Measurements from ENCODE around the gene NR0B2. TPM values are rescaled to one million over a fixed set of nuclear protein-coding genes. Genes with fewer than 3 reads are reported as not detected.

Gene NR0B2
- polyA plus RNA-seq, 1 donor from 2014 or later: not detected

GRCh38 chr1:26946270-26946669, 32.5 kb upstream of the NR0B2 start:
- H3K4me3 ChIP-seq (ENCODE audit: low read length): no peak overlapping the region
- no peaks in the 10 kb centered on the region for H4K20me1 ChIP-seq (ENCODE audit: insufficient read depth)
- H3K9me3 ChIP-seq (ENCODE audit: low read length): no peaks in the 10 kb centered on the region
- H3F3A ChIP-seq (ENCODE audit: insufficient read depth, low read length, poor library complexity, severe bottlenecking): no peaks in the 10 kb centered on the region
- H3K36me3 ChIP-seq (ENCODE audit: insufficient read depth, low read length): no peaks in the 10 kb centered on the region
- no peak overlapping the region for H3K4me2 ChIP-seq (ENCODE audit: low read length)
- no peak overlapping the region for H3K27ac ChIP-seq (ENCODE audit: low read length)
- no peak overlapping the region for H2AFZ ChIP-seq (ENCODE audit: low read depth, low read length)
- no peak for TF ChIP-seq CTCF (IDR thresholded peaks at IDR 0.05; ENCODE audit: poor library complexity, severe bottlenecking)
- no peak for TF ChIP-seq EP300 (conservative IDR thresholded peaks at IDR 0.05; ENCODE audit: poor library complexity, severe bottlenecking)
- no peak for TF ChIP-seq RAD21 (conservative IDR thresholded peaks at IDR 0.05)
- no peak for TF ChIP-seq REST (IDR thresholded peaks at IDR 0.05; ENCODE audit: borderline replicate concordance)
- TF ChIP-seq EZH2 (IDR thresholded peaks at IDR 0.05; ENCODE audit: borderline replicate concordance, insufficient read depth, low read length, poor library complexity, severe bottlenecking): no peak
- TF ChIP-seq MXI1 (conservative IDR thresholded peaks at IDR 0.05; ENCODE audit: poor library complexity, severe bottlenecking): no peak
- no peak for TF ChIP-seq POLR2AphosphoS5 (IDR thresholded peaks at IDR 0.05)
- TF ChIP-seq TAF1 (IDR thresholded peaks at IDR 0.05; ENCODE audit: low read depth): no peak
- no peak for TF ChIP-seq SMC3 (conservative IDR thresholded peaks at IDR 0.05; ENCODE audit: poor library complexity)
- no peaks in the 10 kb centered on the region for H3K27me3 ChIP-seq (ENCODE audit: insufficient read depth, low read depth, low read length)
- H3K9ac ChIP-seq (ENCODE audit: low read length): no peak overlapping the region
- H3K79me2 ChIP-seq (replicated peaks; ENCODE audit: insufficient read depth, low read length): no peaks in the 10 kb centered on the region
- H3K9me2 ChIP-seq (ENCODE audit: insufficient read depth, low read length): no peaks in the 10 kb centered on the region

DNA sequence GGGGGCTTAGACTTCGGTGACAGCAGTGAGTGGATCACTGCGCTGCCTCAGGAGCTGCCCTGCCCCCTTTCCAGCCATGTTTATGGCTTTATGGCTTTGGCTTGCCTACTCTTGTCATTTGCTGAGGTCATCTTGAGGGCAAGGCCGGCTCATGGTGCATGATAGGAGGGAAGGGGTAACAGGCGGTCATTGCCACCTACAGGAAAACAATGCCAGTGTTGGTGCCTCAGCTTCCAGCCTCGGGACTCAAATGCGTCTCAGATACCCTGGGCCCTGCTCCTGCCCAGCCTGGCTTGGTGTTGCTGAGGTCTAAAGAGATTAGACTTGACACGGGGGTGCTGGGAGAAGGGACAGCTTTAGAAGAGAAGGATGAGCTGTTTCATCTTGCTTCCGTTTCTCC, 32.0 kb upstream of the NR0B2 start:
- H3K9ac ChIP-seq (ENCODE audit: low read length): no peak overlapping the region
- H2AFZ ChIP-seq (ENCODE audit: low read depth, low read length): no peak overlapping the region
- H3K4me2 ChIP-seq (ENCODE audit: low read length): no peak overlapping the region
- TF ChIP-seq RAD21 (conservative IDR thresholded peaks at IDR 0.05): no peak
- no peaks in the 10 kb centered on the region for H4K20me1 ChIP-seq (ENCODE audit: insufficient read depth)
- no peak overlapping the region for H3K27ac ChIP-seq (ENCODE audit: low read length)
- no peaks in the 10 kb centered on the region for H3K9me2 ChIP-seq (ENCODE audit: insufficient read depth, low read length)
- no peaks in the 10 kb centered on the region for H3K9me3 ChIP-seq (ENCODE audit: low read length)
- no peaks in the 10 kb centered on the region for H3K36me3 ChIP-seq (ENCODE audit: insufficient read depth, low read length)
- H3K79me2 ChIP-seq (replicated peaks; ENCODE audit: insufficient read depth, low read length): no peaks in the 10 kb centered on the region
- H3K27me3 ChIP-seq (ENCODE audit: insufficient read depth, low read depth, low read length): no peaks in the 10 kb centered on the region
- no peaks in the 10 kb centered on the region for H3F3A ChIP-seq (ENCODE audit: insufficient read depth, low read length, poor library complexity, severe bottlenecking)
- no peak overlapping the region for H3K4me3 ChIP-seq (ENCODE audit: low read length)

GRCh38 chr1:26945138-26945537, 31.4 kb upstream of the NR0B2 start:
- Histone ChIP-seq H3K9ac (ENCODE audit: low read length) (no peak overlapping the region), H3K27me3 (ENCODE audit: insufficient read depth, low read depth, low read length) (no peaks in the 10 kb centered on the region), H3K9me2 (ENCODE audit: insufficient read depth, low read length) (no peaks in the 10 kb centered on the region), H3K4me3 (ENCODE audit: low read length) (no peak overlapping the region), H3K9me3 (ENCODE audit: low read length) (no peaks in the 10 kb centered on the region), H2AFZ (ENCODE audit: low read depth, low read length) (no peak overlapping the region), H3K4me2 (ENCODE audit: low read length) (no peak overlapping the region), H3K79me2 (replicated peaks; ENCODE audit: insufficient read depth, low read length) (no peaks in the 10 kb centered on the region), H3K36me3 (ENCODE audit: insufficient read depth, low read length) (no peaks in the 10 kb centered on the region), H3K27ac (ENCODE audit: low read length) (no peak overlapping the region), H3F3A (ENCODE audit: insufficient read depth, low read length, poor library complexity, severe bottlenecking) (no peaks in the 10 kb centered on the region), H4K20me1 (ENCODE audit: insufficient read depth) (no peaks in the 10 kb centered on the region)
- no peak for TF ChIP-seq POLR2AphosphoS5 (IDR thresholded peaks at IDR 0.05)
- TF ChIP-seq EP300 (conservative IDR thresholded peaks at IDR 0.05; ENCODE audit: poor library complexity, severe bottlenecking): no peak
- TF ChIP-seq TAF1 (IDR thresholded peaks at IDR 0.05; ENCODE audit: low read depth): no peak
- no peak for TF ChIP-seq SMC3 (conservative IDR thresholded peaks at IDR 0.05; ENCODE audit: poor library complexity)
- TF ChIP-seq MXI1 (conservative IDR thresholded peaks at IDR 0.05; ENCODE audit: poor library complexity, severe bottlenecking): no peak
- TF ChIP-seq CTCF (IDR thresholded peaks at IDR 0.05; ENCODE audit: poor library complexity, severe bottlenecking): no peak
- no peak for TF ChIP-seq RAD21 (conservative IDR thresholded peaks at IDR 0.05)
- no peak for TF ChIP-seq REST (IDR thresholded peaks at IDR 0.05; ENCODE audit: borderline replicate concordance)
- no peak for TF ChIP-seq EZH2 (IDR thresholded peaks at IDR 0.05; ENCODE audit: borderline replicate concordance, insufficient read depth, low read length, poor library complexity, severe bottlenecking)
